ENCODE measurements around the gene CD1C. TPM values are rescaled to one million over a fixed set of nuclear protein-coding genes. Genes with fewer than 3 reads are reported as not detected.

Gene CD1C
- total and polyA plus RNA-seq, 9 of the 15 experiments (the other 6 are each of a cell fraction or from before 2014, with no cell fraction given): not detected

DNA sequence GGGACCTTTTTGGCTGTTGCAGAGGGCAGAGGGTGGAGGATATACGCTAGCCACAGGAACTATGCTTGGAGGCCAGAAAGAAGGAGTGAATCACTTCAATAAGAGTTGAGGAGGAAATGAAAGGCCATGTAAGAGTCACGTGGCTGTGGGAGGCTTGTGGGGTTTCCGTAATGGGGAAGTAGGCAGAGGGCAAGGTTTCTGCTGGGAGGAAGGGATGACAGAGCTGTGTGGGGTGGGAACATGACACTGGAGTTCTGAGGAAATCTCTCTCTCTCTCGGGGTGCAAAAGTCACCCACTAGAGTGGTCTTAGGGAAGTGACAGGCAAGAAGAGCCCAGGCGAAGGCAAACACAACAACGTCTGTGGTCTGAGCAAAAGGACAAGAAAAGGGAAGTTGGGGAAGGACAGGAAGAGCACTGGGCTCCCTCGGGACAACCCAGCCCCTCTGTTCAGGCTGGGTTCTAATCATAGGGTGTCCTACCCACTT, 3.9 kb upstream of the CD1C start:
- FAIRE-seq (no peak), DNase-seq (ENCODE audit: extremely low read depth in 1 of 4, low spot score in 3 of 4) (no peak), ATAC-seq (no peak)
- Histone ChIP-seq H3K27me3 (ENCODE audit: control insufficient read depth in 2 of 2, insufficient read depth in 2 of 2, low read length in 2 of 2) (no peaks in the 10 kb centered on the region), H3K79me2 (ENCODE audit: control insufficient read depth, insufficient read depth, low read length) (no peaks in the 10 kb centered on the region), H3K4me1 (replicated peaks in 1 of 2; ENCODE audit: control insufficient read depth in 2 of 2, insufficient read depth in 2 of 2, low read length in 2 of 2) (no peaks in the 10 kb centered on the region), H2AFZ (ENCODE audit: low read depth, low read length) (no peak overlapping the region), H3K9me1 (ENCODE audit: control insufficient read depth, insufficient read depth, low read length) (no peaks in the 10 kb centered on the region), H3K9me3 (replicated peaks; ENCODE audit: control insufficient read depth, insufficient read depth, low read depth, low read length) (no peaks in the 10 kb centered on the region), H3K9ac (ENCODE audit: insufficient read depth in 1 of 2, low read depth in 2 of 2, low read length in 2 of 2) (no peak overlapping the region), H3K27ac (ENCODE audit: extremely low read depth, low read depth, low read length) (no peak overlapping the region), H3K36me3 (ENCODE audit: control insufficient read depth, insufficient read depth, low read length) (no peaks in the 10 kb centered on the region), H4K20me1 (replicated peaks; ENCODE audit: control insufficient read depth, insufficient read depth, low read length) (no peaks in the 10 kb centered on the region), H3K4me3 (no peak overlapping the region), H3K4me2 (ENCODE audit: insufficient read depth, low read length) (no peak overlapping the region)
- TF ChIP-seq, protein P1, sequence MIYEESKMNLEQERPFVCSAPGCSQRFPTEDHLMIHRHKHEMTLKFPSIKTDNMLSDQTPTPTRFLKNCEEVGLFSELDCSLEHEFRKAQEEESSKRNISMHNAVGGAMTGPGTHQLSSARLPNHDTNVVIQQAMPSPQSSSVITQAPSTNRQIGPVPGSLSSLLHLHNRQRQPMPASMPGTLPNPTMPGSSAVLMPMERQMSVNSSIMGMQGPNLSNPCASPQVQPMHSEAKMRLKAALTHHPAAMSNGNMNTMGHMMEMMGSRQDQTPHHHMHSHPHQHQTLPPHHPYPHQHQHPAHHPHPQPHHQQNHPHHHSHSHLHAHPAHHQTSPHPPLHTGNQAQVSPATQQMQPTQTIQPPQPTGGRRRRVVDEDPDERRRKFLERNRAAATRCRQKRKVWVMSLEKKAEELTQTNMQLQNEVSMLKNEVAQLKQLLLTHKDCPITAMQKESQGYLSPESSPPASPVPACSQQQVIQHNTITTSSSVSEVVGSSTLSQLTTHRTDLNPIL (CRISPR knock-in tag; IDR thresholded peaks at IDR 0.05): no peak
- TF ChIP-seq, protein P2, sequence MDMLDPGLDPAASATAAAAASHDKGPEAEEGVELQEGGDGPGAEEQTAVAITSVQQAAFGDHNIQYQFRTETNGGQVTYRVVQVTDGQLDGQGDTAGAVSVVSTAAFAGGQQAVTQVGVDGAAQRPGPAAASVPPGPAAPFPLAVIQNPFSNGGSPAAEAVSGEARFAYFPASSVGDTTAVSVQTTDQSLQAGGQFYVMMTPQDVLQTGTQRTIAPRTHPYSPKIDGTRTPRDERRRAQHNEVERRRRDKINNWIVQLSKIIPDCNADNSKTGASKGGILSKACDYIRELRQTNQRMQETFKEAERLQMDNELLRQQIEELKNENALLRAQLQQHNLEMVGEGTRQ (CRISPR knock-in tag; IDR thresholded peaks at IDR 0.05): peak; percentile 56
- TF ChIP-seq GABPA (tag; conservative IDR thresholded peaks at IDR 0.05; ENCODE audit: low read depth) (0 out of 2 replicates have a peak, but pooled peaks have one; percentile 25), L3MBTL2 (IDR thresholded peaks at IDR 0.05) (no peak), MECOM (CRISPR knock-in tag; IDR thresholded peaks at IDR 0.05) (no peak), SPI1 (IDR thresholded peaks at IDR 0.05; ENCODE audit: borderline replicate concordance, low read depth, low read length) (0 out of 2 replicates have a peak, but pooled peaks have one; percentile 6)
- TF ChIP-seq, protein P3, sequence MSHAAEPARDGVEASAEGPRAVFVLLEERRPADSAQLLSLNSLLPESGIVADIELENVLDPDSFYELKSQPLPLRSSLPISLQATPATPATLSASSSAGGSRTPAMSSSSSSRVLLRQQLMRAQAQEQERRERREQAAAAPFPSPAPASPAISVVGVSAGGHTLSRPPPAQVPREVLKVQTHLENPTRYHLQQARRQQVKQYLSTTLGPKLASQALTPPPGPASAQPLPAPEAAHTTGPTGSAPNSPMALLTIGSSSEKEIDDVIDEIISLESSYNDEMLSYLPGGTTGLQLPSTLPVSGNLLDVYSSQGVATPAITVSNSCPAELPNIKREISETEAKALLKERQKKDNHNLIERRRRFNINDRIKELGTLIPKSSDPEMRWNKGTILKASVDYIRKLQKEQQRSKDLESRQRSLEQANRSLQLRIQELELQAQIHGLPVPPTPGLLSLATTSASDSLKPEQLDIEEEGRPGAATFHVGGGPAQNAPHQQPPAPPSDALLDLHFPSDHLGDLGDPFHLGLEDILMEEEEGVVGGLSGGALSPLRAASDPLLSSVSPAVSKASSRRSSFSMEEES (CRISPR knock-in tag; IDR thresholded peaks at IDR 0.05): peak; percentile 23; the same call in 1 of the 2 replicates
- ChIA-PET POLR2A (no interaction called here), CTCF (ENCODE audit: low intra/inter-chr PET ratio) (no interaction called here)
- 0% methylated on average over 4 of the region's 7 CpGs for WGBS (ENCODE audit: insufficient coverage, low coverage, missing lambda C conversion rate)
- intact Hi-C loops (cut with micrococcal nuclease): no loop called here
- no TSS peak for BruUV-seq (replicated peaks)
- in situ Hi-C loops (cut with MboI): no loop called here
